Esophagus muscularis mucosa (tissue), 4 donors: ENCODE results near the gene ERBB4. TPM values are rescaled to one million over a fixed set of nuclear protein-coding genes. Genes with fewer than 3 reads are reported as not detected.
A peak's percentile ranks its signal among the peaks of the same experiment; 100 is the strongest.

ENCODE experiments used
- DNase-seq: peaks from one replicate; pipeline ENCODE4 v3.0.0-alpha.2; 2017; ENCODE audit errors: extremely low spot score
- H3K27ac ChIP-seq, 4 donors: fragments of 200-600 bp; sonication (generic); replicated peaks in 1 of 4; 1 replicate in 3 of 4; 2 replicates in 1 of 4; pipeline ENCODE4 v1.5.1; 2016 to 2019; ENCODE audit warnings: mild to moderate bottlenecking in 1 of 4
- H3K27me3 ChIP-seq, 4 donors: fragments of 200-600 bp; sonication (generic); one replicate each; pipeline versions ENCODE4 v1.5.1 to v1.6.0; 2016 to 2019
- H3K36me3 ChIP-seq, 4 donors: fragments of 200-600 bp; sonication (generic); one replicate each; pipeline ENCODE4 v1.5.1; 2016 to 2019
- H3K4me1 ChIP-seq, 4 donors: fragments of 200-600 bp; sonication (generic); one replicate each; pipeline ENCODE4 v1.5.1; 2016 to 2019
- H3K4me3 ChIP-seq, 4 donors: fragments of 200-600 bp; sonication (generic); 1 replicate in 2 of 4; 2 replicates in 2 of 4; pipeline ENCODE4 v1.5.1; 2016 to 2019; ENCODE audit warnings: mild to moderate bottlenecking in 4 of 4, moderate library complexity in 1 of 4
- H3K9me3 ChIP-seq, 4 donors: fragments of 200-600 bp; sonication (generic); 1 replicate in 3 of 4; 2 replicates in 1 of 4; pipeline ENCODE4 v1.5.1; 2016 to 2019
- EP300 ChIP-seq: sonication (generic); formaldehyde crosslinking; IDR thresholded peaks from one replicate; pipeline ENCODE4 v1.6.1; 2017; ENCODE audit warnings: antibody characterized with exemption
- POLR2A ChIP-seq: fragments of 450-650 bp; IDR thresholded peaks from one replicate; pipeline ENCODE4 v1.6.1; 2017; ENCODE audit warnings: antibody characterized with exemption, moderate library complexity, mild to moderate bottlenecking, low read depth
- POLR2AphosphoS5 ChIP-seq, 2 donors: sonication (generic); formaldehyde crosslinking; IDR thresholded peaks; one replicate each; pipeline ENCODE4 v1.6.1; 2017; ENCODE audit warnings: antibody characterized with exemption in 2 of 2
- WGBS: methylation state at CpG from one replicate; pipeline ENCODE4 v1.1.5; 2018; 5-methylcytosine and 5-hydroxymethylcytosine counted together
- intact Hi-C: fragments of 100-400 bp; cut with DNase I; formaldehyde crosslinking; loops from one replicate; pipeline ENCODE4 v1.15.1; 2023
- total RNA-seq, 4 donors: library from RNA; depleted of rRNA; stranded (reverse); fragments of >200 nt; gene quantifications; one replicate each; pipeline versions ENCODE4 v1.1.0 to v1.2.1, GENCODE V29; 2016
- TF ChIP-seq, protein P1 (sequence below), 3 experiments: fragments of 200-600 bp in 2 of 3; fragments of 450-650 bp in 1 of 3; sonication (generic) in 2 of 3; IDR thresholded peaks; one replicate each; pipeline ENCODE4 v1.5.1; 2017 to 2019; ENCODE audit warnings: antibody characterized with exemption in 3 of 3, mild to moderate bottlenecking in 2 of 3, moderate library complexity in 1 of 3

The ERBB4 gene
- total RNA-seq, 4 donors from 2014 or later: under 0.01 to 0.19 (median 0.17) TPM

DNA sequence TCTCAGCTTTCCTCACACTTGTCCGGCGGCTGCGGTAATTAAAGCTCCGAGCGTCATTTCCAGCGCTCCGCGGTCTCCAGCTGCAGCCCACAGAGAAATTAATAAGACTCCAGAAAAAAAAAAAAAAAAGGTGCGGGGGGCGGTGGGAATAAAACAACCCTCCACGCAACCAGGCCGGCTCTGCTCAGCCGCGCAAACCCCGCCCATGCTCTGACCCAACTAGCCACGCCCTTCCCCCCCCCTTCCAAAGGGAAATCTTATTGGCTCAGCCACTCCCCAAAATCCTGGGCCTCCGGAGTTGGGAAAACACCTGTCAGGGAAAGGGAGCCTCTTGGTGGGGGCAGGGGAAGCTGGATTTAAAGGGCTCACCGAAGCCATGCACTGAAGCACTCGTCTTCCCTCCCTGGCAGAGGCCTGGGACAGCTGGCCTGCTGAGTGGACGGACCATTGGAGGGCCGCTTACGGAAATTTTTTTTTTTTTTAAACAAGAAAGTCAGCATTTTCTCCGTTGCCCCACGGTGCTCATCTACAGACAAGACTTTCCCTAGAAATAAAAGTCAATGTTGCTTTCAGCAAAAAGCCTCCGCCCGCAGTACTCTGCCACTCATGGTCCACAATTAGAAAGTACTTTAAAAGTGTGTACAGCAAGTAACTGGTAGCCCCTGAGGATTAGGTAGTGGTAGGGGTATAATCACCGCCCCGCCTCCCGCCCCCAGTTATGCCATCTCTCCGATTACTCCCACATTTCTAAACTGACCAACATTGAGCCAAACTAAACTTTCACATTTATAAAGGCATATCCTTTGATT lies 674 bp upstream of the ERBB4 start:
- no peaks in the 10 kb centered on the region for H3K36me3 ChIP-seq
- no peak overlapping the region for H3K27ac ChIP-seq
- WGBS: 28% methylated on average over 30 of the region's 30 CpGs
- H3K4me3 ChIP-seq: peak overlapping the region; percentile 59 to 80 (median 66)
- H3K4me1 ChIP-seq: peaks cover 10 to 38% (median 35%) of the 10 kb centered on the region in 4 donors
- intact Hi-C loops: no loop called here
- no peaks in the 10 kb centered on the region for H3K9me3 ChIP-seq
- DNase-seq: no peak
- H3K27me3 ChIP-seq: peaks cover 0 to 46% (median 25%) of the 10 kb centered on the region in 4 donors
- TF ChIP-seq POLR2A (no peak), EP300 (no peak), POLR2AphosphoS5 (IDR thresholded peaks at IDR 0.05) (no peak)
- TF ChIP-seq, protein P1, sequence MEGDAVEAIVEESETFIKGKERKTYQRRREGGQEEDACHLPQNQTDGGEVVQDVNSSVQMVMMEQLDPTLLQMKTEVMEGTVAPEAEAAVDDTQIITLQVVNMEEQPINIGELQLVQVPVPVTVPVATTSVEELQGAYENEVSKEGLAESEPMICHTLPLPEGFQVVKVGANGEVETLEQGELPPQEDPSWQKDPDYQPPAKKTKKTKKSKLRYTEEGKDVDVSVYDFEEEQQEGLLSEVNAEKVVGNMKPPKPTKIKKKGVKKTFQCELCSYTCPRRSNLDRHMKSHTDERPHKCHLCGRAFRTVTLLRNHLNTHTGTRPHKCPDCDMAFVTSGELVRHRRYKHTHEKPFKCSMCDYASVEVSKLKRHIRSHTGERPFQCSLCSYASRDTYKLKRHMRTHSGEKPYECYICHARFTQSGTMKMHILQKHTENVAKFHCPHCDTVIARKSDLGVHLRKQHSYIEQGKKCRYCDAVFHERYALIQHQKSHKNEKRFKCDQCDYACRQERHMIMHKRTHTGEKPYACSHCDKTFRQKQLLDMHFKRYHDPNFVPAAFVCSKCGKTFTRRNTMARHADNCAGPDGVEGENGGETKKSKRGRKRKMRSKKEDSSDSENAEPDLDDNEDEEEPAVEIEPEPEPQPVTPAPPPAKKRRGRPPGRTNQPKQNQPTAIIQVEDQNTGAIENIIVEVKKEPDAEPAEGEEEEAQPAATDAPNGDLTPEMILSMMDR (IDR thresholded peaks at IDR 0.05): no peak

DNA sequence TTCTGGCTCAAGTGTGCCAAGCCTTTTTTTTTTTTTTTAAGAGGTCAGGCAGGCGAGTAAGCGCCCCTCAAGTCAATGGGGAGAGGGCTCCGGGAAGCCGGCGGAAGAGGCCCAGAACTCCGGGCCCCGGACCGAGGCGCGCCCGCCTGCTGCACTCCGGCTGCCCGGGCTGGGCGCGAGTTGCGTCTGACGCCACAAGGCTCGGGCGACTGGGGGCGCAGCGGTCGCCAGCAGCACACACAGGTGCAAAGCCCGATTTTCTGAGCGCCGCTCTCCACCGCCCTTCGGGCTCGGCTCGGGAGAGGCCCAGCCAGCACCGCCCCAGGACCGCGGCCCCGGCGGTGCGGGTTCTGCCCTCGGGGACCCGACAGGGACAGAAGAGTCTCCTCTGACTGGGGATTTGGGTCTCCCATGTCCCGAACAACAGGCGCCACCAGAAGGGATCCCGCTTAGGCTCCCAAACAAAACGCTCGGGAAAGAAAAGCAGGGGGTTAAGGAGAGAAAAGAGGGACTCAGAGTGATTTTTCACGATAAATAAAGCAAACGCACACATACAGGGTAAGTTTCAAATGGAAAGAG lies 787 bp downstream of the ERBB4 start:
- no peak for DNase-seq
- 2% methylated on average over 23 of the region's 44 CpGs for WGBS
- peaks cover 0 to 49% (median 25%) of the 10 kb centered on the region in 4 donors for H3K27me3 ChIP-seq
- H3K27ac ChIP-seq: no peak overlapping the region
- intact Hi-C loops: no loop called here
- no peaks in the 10 kb centered on the region for H3K36me3 ChIP-seq
- H3K9me3 ChIP-seq: no peaks in the 10 kb centered on the region
- peaks cover 10 to 38% (median 35%) of the 10 kb centered on the region in 4 donors for H3K4me1 ChIP-seq
- TF ChIP-seq EP300 (no peak), POLR2AphosphoS5 (IDR thresholded peaks at IDR 0.05) (no peak), POLR2A (no peak)
- TF ChIP-seq, protein P1 (IDR thresholded peaks at IDR 0.05): no peak
- peak overlapping the region; percentile 59 to 80 (median 66) for H3K4me3 ChIP-seq

DNA sequence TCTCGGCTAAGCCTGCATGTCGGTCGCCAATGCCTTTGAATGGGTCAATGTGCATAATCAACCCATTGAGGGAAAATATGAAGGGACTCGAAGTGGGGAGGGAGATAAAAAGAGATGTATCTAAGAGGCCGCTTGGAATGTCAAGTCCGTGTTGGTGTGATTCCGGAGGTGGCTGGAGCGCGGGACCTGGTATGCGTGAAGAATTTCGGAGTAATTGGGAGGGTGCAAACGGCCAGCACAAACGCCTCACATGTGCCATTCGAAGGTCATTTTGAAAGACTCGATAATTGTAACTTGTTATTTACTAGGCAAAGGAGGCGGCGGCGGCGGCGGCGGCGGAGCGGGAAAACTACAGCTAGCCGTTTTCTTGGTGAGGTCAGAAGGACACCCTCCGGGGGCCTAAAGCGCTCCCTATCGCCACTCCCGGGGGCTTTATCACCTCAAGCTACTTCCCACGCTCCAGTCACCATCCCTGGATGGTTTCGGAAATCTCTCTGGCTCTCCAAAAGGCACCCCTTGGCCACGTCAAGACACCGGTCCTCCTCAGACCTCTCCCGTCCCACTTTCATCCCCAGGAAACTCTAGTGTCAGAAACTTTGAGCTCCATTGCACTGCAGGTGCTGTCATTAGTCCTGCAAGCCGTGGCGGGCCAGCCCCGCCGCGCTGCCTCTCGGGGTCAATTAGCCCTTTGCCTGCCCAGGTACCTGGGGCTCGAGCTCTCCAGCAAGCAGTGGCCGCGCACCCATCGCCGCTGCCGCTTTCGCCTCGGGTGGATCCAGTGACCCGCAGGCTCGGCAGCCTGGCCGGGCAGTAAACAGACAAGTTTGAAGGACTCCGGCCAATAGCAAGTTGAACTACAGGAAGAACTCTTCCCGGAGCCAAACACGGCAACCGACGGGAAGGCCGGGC lies 1.5 kb downstream of the ERBB4 start:
- intact Hi-C loops: no loop called here
- no peaks in the 10 kb centered on the region for H3K36me3 ChIP-seq
- DNase-seq: no peak
- H3K4me3 ChIP-seq: peak overlapping the region; percentile 59 to 80 (median 66)
- H3K9me3 ChIP-seq: no peaks in the 10 kb centered on the region
- TF ChIP-seq EP300 (no peak), POLR2A (no peak), POLR2AphosphoS5 (IDR thresholded peaks at IDR 0.05) (no peak)
- TF ChIP-seq, protein P1 (IDR thresholded peaks at IDR 0.05): no peak
- peaks cover 10 to 38% (median 35%) of the 10 kb centered on the region in 4 donors for H3K4me1 ChIP-seq
- 3% methylated on average over 41 of the region's 56 CpGs for WGBS
- H3K27ac ChIP-seq: no peak overlapping the region
- H3K27me3 ChIP-seq: peaks cover 0 to 49% (median 25%) of the 10 kb centered on the region in 4 donors

DNA sequence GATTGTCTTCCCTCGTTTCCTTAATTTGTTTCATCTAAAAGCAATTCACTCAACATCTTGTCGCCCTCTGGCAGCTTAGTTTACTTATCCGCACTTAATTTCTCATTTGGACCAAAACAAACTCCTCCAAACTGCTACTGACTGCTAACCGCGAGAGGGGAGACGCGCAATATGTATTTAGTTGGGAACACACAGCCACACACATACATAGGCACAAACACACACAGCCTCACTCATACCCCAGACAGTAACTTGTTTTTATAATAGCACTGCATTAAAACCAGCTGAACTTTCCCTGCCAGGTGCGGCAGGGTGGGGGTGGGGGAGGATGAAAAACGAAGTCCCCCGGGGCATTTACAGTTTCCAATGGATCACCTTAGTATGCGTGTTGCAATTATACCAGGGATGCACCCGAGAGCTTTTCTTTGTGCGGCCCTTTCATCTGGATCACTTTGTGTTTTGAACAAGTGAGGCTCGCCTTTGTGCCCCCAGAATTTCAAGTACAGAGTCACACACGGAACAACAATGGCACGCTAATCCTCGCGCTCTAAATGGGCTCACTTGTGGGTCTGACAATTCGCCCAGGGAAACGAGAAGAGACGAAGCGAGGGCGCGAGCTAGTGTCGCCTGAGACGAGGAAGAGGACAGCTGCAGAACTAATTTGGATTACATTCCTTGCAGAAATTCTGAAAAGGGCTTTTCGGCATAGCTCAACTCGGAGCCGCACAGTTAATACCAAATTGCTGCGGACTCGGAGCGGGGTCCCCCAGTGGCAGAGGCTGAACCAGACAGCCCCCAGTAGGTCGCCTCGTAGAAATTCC lies 2.4 kb downstream of the ERBB4 start:
- no peak overlapping the region for H3K27ac ChIP-seq
- H3K4me1 ChIP-seq: peaks cover 10 to 38% (median 35%) of the 10 kb centered on the region in 4 donors
- H3K27me3 ChIP-seq: peaks cover 0 to 49% (median 25%) of the 10 kb centered on the region in 4 donors
- no peak for DNase-seq
- H3K9me3 ChIP-seq: no peaks in the 10 kb centered on the region
- intact Hi-C loops: no loop called here
- peak overlapping the region; percentile 59 to 80 (median 66) for H3K4me3 ChIP-seq
- TF ChIP-seq, protein P1 (IDR thresholded peaks at IDR 0.05): no peak
- TF ChIP-seq EP300 (no peak), POLR2AphosphoS5 (IDR thresholded peaks at IDR 0.05) (no peak), POLR2A (no peak)
- WGBS: 10% methylated on average over 33 of the region's 34 CpGs
- no peaks in the 10 kb centered on the region for H3K36me3 ChIP-seq
